Sigmoid colon (tissue), 4 donors: Measurements from ENCODE around the gene CDH20.

ENCODE experiments used
- EP300 ChIP-seq, 4 donors: sonication (generic); formaldehyde crosslinking; IDR thresholded peaks; one replicate each; pipeline ENCODE4 v1.6.1; 2017; ENCODE audit warnings: antibody characterized with exemption in 4 of 4
- POLR2A ChIP-seq, 2 donors: fragments of 450-650 bp; IDR thresholded peaks; one replicate each; pipeline ENCODE4 v1.6.1; 2016; ENCODE audit warnings: antibody characterized with exemption in 2 of 2, mild to moderate bottlenecking in 2 of 2, moderate library complexity in 2 of 2
- POLR2AphosphoS5 ChIP-seq, 4 donors: sonication (generic); formaldehyde crosslinking; IDR thresholded peaks; one replicate each; pipeline ENCODE4 v1.6.1; 2017; ENCODE audit warnings: antibody characterized with exemption in 4 of 4
- TF ChIP-seq, protein P1 (sequence below), 4 experiments: fragments of 450-650 bp in 3 of 4; fragments of 200-600 bp in 1 of 4; IDR thresholded peaks; one replicate each; pipeline ENCODE4 v1.5.1; 2016 to 2019; ENCODE audit warnings: antibody characterized with exemption in 4 of 4, mild to moderate bottlenecking in 3 of 4, moderate library complexity in 2 of 4

- TF ChIP-seq, protein P1, sequence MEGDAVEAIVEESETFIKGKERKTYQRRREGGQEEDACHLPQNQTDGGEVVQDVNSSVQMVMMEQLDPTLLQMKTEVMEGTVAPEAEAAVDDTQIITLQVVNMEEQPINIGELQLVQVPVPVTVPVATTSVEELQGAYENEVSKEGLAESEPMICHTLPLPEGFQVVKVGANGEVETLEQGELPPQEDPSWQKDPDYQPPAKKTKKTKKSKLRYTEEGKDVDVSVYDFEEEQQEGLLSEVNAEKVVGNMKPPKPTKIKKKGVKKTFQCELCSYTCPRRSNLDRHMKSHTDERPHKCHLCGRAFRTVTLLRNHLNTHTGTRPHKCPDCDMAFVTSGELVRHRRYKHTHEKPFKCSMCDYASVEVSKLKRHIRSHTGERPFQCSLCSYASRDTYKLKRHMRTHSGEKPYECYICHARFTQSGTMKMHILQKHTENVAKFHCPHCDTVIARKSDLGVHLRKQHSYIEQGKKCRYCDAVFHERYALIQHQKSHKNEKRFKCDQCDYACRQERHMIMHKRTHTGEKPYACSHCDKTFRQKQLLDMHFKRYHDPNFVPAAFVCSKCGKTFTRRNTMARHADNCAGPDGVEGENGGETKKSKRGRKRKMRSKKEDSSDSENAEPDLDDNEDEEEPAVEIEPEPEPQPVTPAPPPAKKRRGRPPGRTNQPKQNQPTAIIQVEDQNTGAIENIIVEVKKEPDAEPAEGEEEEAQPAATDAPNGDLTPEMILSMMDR (IDR thresholded peaks at IDR 0.05) = no peak
- TF ChIP-seq POLR2AphosphoS5 (IDR thresholded peaks at IDR 0.05) = no peak
- TF ChIP-seq EP300 (IDR thresholded peaks at IDR 0.05) = no peak
- no peak for TF ChIP-seq POLR2A (IDR thresholded peaks at IDR 0.05)
These were observed 267.2 kb downstream of the CDH20 start for GRCh38 chr18:61600422-61600821.
